ENCODE results near the gene DQX1. TPM values are rescaled to one million over a fixed set of nuclear protein-coding genes. Genes with fewer than 3 reads are reported as not detected.

DQX1 gene
- total and polyA plus RNA-seq, 2 experiments from 2014 or later = 4.0 TPM; not detected in 1

DNA sequence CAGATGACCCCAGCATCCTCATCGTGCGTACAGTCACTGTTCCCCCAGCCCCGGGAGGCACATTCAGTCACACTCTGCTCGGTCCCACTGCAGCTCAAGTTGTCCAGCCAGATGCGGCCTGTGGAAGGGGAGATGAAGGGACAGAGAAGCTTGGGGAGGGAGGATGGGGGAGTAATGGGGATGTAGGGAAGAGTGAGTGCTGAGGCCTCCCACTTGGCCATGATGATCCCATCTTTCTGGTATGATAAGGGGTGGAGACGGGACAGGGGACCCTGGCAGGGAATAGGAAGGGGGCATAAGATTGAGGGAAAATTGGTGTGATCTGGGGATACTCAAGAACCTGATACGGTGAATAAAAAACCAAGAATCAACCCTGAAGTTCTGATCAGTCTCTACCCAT lies 24.2 kb upstream of the DQX1 start:
- TF ChIP-seq EZH2 (IDR thresholded peaks at IDR 0.05; ENCODE audit: borderline replicate concordance) (no peak), EZH2phosphoT487 (IDR thresholded peaks at IDR 0.05; ENCODE audit: low read depth, severe bottlenecking, unreplicated experiment) (no peak)
- TF ChIP-seq, protein P1, sequence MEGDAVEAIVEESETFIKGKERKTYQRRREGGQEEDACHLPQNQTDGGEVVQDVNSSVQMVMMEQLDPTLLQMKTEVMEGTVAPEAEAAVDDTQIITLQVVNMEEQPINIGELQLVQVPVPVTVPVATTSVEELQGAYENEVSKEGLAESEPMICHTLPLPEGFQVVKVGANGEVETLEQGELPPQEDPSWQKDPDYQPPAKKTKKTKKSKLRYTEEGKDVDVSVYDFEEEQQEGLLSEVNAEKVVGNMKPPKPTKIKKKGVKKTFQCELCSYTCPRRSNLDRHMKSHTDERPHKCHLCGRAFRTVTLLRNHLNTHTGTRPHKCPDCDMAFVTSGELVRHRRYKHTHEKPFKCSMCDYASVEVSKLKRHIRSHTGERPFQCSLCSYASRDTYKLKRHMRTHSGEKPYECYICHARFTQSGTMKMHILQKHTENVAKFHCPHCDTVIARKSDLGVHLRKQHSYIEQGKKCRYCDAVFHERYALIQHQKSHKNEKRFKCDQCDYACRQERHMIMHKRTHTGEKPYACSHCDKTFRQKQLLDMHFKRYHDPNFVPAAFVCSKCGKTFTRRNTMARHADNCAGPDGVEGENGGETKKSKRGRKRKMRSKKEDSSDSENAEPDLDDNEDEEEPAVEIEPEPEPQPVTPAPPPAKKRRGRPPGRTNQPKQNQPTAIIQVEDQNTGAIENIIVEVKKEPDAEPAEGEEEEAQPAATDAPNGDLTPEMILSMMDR (IDR thresholded peaks at IDR 0.05; ENCODE audit: poor library complexity) = no peak
- Histone ChIP-seq H3K9me2 (replicated peaks; ENCODE audit: insufficient read depth) (no peaks in the 10 kb centered on the region), H3K79me2 (no peaks in the 10 kb centered on the region), H3K9me3 (ENCODE audit: low read depth) (no peaks in the 10 kb centered on the region), H3K36me3 (replicated peaks; ENCODE audit: insufficient read depth, low read depth) (no peaks in the 10 kb centered on the region), H3K27ac (no peak overlapping the region), H3K4me3 (no peak overlapping the region), H3K4me1 (ENCODE audit: insufficient read depth) (peaks cover 14% of the 10 kb centered on the region), H3K4me2 (no peak overlapping the region), H4K20me1 (ENCODE audit: insufficient read depth, poor library complexity, severe bottlenecking) (no peaks in the 10 kb centered on the region), H3K27me3 (no peaks in the 10 kb centered on the region), H2AFZ (no peak overlapping the region)
- WGBS (ENCODE audit: low lambda C conversion rate, missing lambda C conversion rate) = 81% methylated on average over 7 of the region's 7 CpGs
- no peak for DNase-seq (ENCODE audit: low spot score)

GRCh38 chr2:74548900-74549826 lies 23.1 kb upstream of the DQX1 start:
- no peaks in the 10 kb centered on the region for H3K36me3 ChIP-seq (replicated peaks; ENCODE audit: insufficient read depth, low read depth)
- no peaks in the 10 kb centered on the region for H3K9me2 ChIP-seq (replicated peaks; ENCODE audit: insufficient read depth)
- no peaks in the 10 kb centered on the region for H3K9me3 ChIP-seq (ENCODE audit: low read depth)
- no peaks in the 10 kb centered on the region for H4K20me1 ChIP-seq (ENCODE audit: insufficient read depth, poor library complexity, severe bottlenecking)
- H3K4me1 ChIP-seq (ENCODE audit: insufficient read depth) = peaks cover 12% of the 10 kb centered on the region
- WGBS (ENCODE audit: low lambda C conversion rate, missing lambda C conversion rate) = 4% methylated on average over 80 of the region's 85 CpGs
- peak overlapping the region; percentile 22 for H3K27ac ChIP-seq
- DNase-seq (ENCODE audit: low spot score) = peak; percentile 87
- no peaks in the 10 kb centered on the region for H3K27me3 ChIP-seq
- TF ChIP-seq, protein P1 (IDR thresholded peaks at IDR 0.05; ENCODE audit: poor library complexity) = no peak
- TF ChIP-seq EZH2phosphoT487 (IDR thresholded peaks at IDR 0.05; ENCODE audit: low read depth, severe bottlenecking, unreplicated experiment) = no peak
- TF ChIP-seq EZH2 (IDR thresholded peaks at IDR 0.05; ENCODE audit: borderline replicate concordance) = no peak
- H3K79me2 ChIP-seq = no peaks in the 10 kb centered on the region
- H3K4me3 ChIP-seq = peak overlapping the region; percentile 49
- H2AFZ ChIP-seq = peak overlapping the region; percentile 51
- H3K4me2 ChIP-seq = peak overlapping the region; percentile 99

DNA sequence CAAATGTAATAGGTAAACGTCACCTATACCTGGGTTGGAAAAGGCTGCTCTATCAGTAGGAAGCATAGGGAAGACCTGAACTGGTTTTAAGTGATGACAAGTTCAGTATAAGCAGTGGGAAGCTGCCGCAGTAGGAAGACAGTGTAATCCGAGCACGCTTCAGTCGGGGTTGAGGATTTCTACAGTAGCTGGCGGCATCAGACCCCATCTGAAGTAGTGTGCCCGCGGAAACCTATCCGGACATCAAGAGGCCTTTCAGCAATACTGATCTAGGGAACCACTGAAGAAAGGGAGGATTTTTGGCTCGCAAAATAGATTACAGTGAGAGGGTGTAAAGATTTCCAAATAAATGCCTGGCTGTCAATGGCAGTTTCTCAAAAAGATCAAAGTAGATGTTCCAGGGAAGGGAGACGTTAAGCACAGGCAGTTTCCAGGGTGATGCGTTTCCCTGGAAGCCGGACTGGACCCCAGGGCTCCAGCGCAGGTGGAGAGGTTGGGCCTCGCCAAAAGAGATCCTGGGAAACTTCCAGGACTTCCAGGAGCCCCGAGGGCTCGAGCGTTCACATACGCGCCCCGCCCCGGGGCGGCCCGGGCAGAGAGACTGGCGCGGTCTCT lies 22.4 kb upstream of the DQX1 start:
- H3K9me3 ChIP-seq (ENCODE audit: low read depth) = no peaks in the 10 kb centered on the region
- H3K27ac ChIP-seq = peak overlapping the region; percentile 5

More for the DNA sequence above, 22.4 kb upstream of the DQX1 start:
- WGBS (ENCODE audit: low lambda C conversion rate, missing lambda C conversion rate) = 14% methylated on average over 21 of the region's 26 CpGs
- no peak for DNase-seq (ENCODE audit: low spot score)
- Histone ChIP-seq H3K4me2 (peak overlapping the region; percentile 99), H3K9me2 (replicated peaks; ENCODE audit: insufficient read depth) (no peaks in the 10 kb centered on the region), H2AFZ (peak overlapping the region; percentile 51), H3K4me3 (peak overlapping the region; percentile 49), H3K36me3 (replicated peaks; ENCODE audit: insufficient read depth, low read depth) (no peaks in the 10 kb centered on the region), H4K20me1 (ENCODE audit: insufficient read depth, poor library complexity, severe bottlenecking) (no peaks in the 10 kb centered on the region), H3K27me3 (no peaks in the 10 kb centered on the region), H3K79me2 (no peaks in the 10 kb centered on the region), H3K4me1 (ENCODE audit: insufficient read depth) (peaks cover 9% of the 10 kb centered on the region)
- TF ChIP-seq, protein P1 (IDR thresholded peaks at IDR 0.05; ENCODE audit: poor library complexity) = no peak
- TF ChIP-seq EZH2 (IDR thresholded peaks at IDR 0.05; ENCODE audit: borderline replicate concordance) = no peak
- no peak for TF ChIP-seq EZH2phosphoT487 (IDR thresholded peaks at IDR 0.05; ENCODE audit: low read depth, severe bottlenecking, unreplicated experiment)

Measured in hepatocyte (in vitro differentiated cells).